T-helper 22 cell (primary cell): Measurements from ENCODE around the gene CPEB4.

Experiments
- DNase-seq: peaks from one replicate; pipeline ENCODE4 v3.0.0-alpha.2; 2020; ENCODE audit warnings: low read depth

CPEB4 gene

GRCh38 chr5:173885475-173886010 lies 2.6 kb upstream of the CPEB4 start:
- DNase-seq: no peak

- DNase-seq: no peak
These were observed 2.0 kb upstream of the CPEB4 start for GRCh38 chr5:173886150-173886549.

- DNase-seq: no peak
These were observed 453 bp downstream of the CPEB4 start for GRCh38 chr5:173888473-173889131.

GRCh38 chr5:173890195-173890991 lies 2.2 kb downstream of the CPEB4 start:
- DNase-seq: no peak

GRCh38 chr5:173891308-173892116 lies 3.4 kb downstream of the CPEB4 start:
- no peak for DNase-seq

- DNase-seq: no peak
These were observed 5.0 kb downstream of the CPEB4 start for GRCh38 chr5:173893192-173893561.

GRCh38 chr5:173895401-173896165 lies 7.4 kb downstream of the CPEB4 start:
- no peak for DNase-seq

- DNase-seq: no peak
These were observed 8.5 kb downstream of the CPEB4 start for GRCh38 chr5:173896631-173897030.

GRCh38 chr5:173901705-173902104 lies 13.6 kb downstream of the CPEB4 start:
- DNase-seq: no peak

- no peak for DNase-seq
These were observed 14.2 kb downstream of the CPEB4 start for GRCh38 chr5:173902334-173902733.

GRCh38 chr5:173902743-173903142 lies 14.6 kb downstream of the CPEB4 start:
- no peak for DNase-seq

GRCh38 chr5:173903396-173904140 lies 15.4 kb downstream of the CPEB4 start:
- DNase-seq: no peak

GRCh38 chr5:173904151-173904550 lies 16.0 kb downstream of the CPEB4 start:
- no peak for DNase-seq

GRCh38 chr5:173907284-173907683 lies 19.1 kb downstream of the CPEB4 start:
- no peak for DNase-seq

- DNase-seq: no peak
These were observed 19.7 kb downstream of the CPEB4 start for GRCh38 chr5:173907686-173908371.

GRCh38 chr5:173909199-173909598 lies 21.1 kb downstream of the CPEB4 start:
- DNase-seq: no peak

- no peak for DNase-seq
These were observed 22.1 kb downstream of the CPEB4 start for GRCh38 chr5:173910215-173910614.

- no peak for DNase-seq
These were observed 23.5 kb downstream of the CPEB4 start for GRCh38 chr5:173911623-173912022.

- DNase-seq: no peak
These were observed 25.7 kb downstream of the CPEB4 start for GRCh38 chr5:173913686-173914321.
